HepG2 (cell line): ENCODE measurements around the gene MTA1. TPM values are rescaled to one million over a fixed set of nuclear protein-coding genes. Genes with fewer than 3 reads are reported as not detected.

Experiments
- AHR ChIP-seq: IDR thresholded peaks from 2 replicates; pipeline ENCODE4 v1.6.1; 2018; ENCODE audit warnings: missing genetic modification reagents, missing compliant biosample characterization
- BORCS8-MEF2B ChIP-seq: sonication (generic); formaldehyde crosslinking; IDR thresholded peaks from 2 replicates; pipeline ENCODE4 v1.8.0; 2022; ENCODE audit warnings: mild to moderate bottlenecking, missing genetic modification reagents
- DPF2 ChIP-seq: sonication (generic); formaldehyde crosslinking; IDR thresholded peaks from 2 replicates; pipeline ENCODE4 v1.4.0; 2020; ENCODE audit warnings: mild to moderate bottlenecking, low read depth, missing genetic modification reagents, borderline replicate concordance
- E2F5 ChIP-seq: sonication (generic); formaldehyde crosslinking; conservative IDR thresholded peaks from 2 replicates; pipeline ENCODE4 v1.4.0; 2020; ENCODE audit warnings: missing genetic modification reagents
- HIC2 ChIP-seq: sonication (generic); formaldehyde crosslinking; IDR thresholded peaks from 2 replicates; pipeline ENCODE4 v1.9.0; 2022; ENCODE audit warnings: low read depth, missing genetic modification reagents
- KAT2B ChIP-seq: fragments of 150-350 bp; IDR thresholded peaks from 2 replicates; pipeline ENCODE4 v1.6.1; 2014; ENCODE audit warnings: low read depth, low read length, borderline replicate concordance
- LRRFIP1 ChIP-seq: sonication (generic); formaldehyde crosslinking; conservative IDR thresholded peaks from 2 replicates; pipeline ENCODE4 v1.4.0; 2020; ENCODE audit warnings: missing genetic modification reagents
- MED8 ChIP-seq: sonication (generic); formaldehyde crosslinking; IDR thresholded peaks from 2 replicates; pipeline ENCODE4 v1.8.1; 2023; ENCODE audit warnings: mild to moderate bottlenecking, missing genetic modification reagents; ENCODE audit not compliant: insufficient replicate concordance
- SNAPC4 ChIP-seq: sonication (generic); formaldehyde crosslinking; IDR thresholded peaks from 2 replicates; pipeline ENCODE4 v1.4.0; 2020; ENCODE audit warnings: mild to moderate bottlenecking, missing genetic modification reagents
- ZBTB43 ChIP-seq: sonication (generic); formaldehyde crosslinking; conservative IDR thresholded peaks from 2 replicates; pipeline ENCODE4 v1.4.0; 2020; ENCODE audit warnings: missing genetic modification reagents
- ZNF281 ChIP-seq: sonication (generic); formaldehyde crosslinking; IDR thresholded peaks from 2 replicates; pipeline ENCODE4 v1.4.0; 2020; ENCODE audit warnings: missing genetic modification reagents, borderline replicate concordance
- ZNF569 ChIP-seq: sonication (generic); formaldehyde crosslinking; IDR thresholded peaks from 2 replicates; pipeline ENCODE4 v1.5.0; 2020; ENCODE audit warnings: mild to moderate bottlenecking, missing genetic modification reagents, moderate library complexity, borderline replicate concordance
- polyA plus RNA-seq, 8 experiments: library from polyadenylated mRNA; depleted of rRNA in 3 of 8; stranded (reverse) in 7 of 8; unstranded in 1 of 8; fragments of >200 nt; fragmentation: Illumina TruSeq in 4 of 8; extraction: Trizol in 4 of 8; gene quantifications; 2 replicates each; pipeline versions ENCODE4 v1.2.1 to v1.2.3, GENCODE V29; 2011 to 2016; ENCODE audit warnings: low read depth in 4 of 8, missing spikeins in 1 of 8, mixed read lengths in 1 of 8; ENCODE audit not compliant: insufficient read depth in 1 of 8
- total RNA-seq, 5 experiments: library from RNA; depleted of rRNA; stranded (reverse); fragments of >200 nt; fragmentation: Illumina TruSeq; extraction: Trizol; gene quantifications; 2 replicates each; pipeline ENCODE4 v1.2.3, GENCODE V29; 2016; ENCODE audit warnings: low read depth in 1 of 5

The MTA1 gene
- total and polyA plus RNA-seq, 2 of the 13 experiments (the other 11 are each of a cell fraction or from before 2014, with no cell fraction given): 35.2 to 85.8 TPM

- no peak for TF ChIP-seq KAT2B
- no peak for TF ChIP-seq LRRFIP1 (CRISPR knock-in tag)
- peak; percentile 61 for TF ChIP-seq BORCS8-MEF2B (CRISPR knock-in tag)
- TF ChIP-seq ZNF281 (CRISPR knock-in tag): peak; percentile 88
- TF ChIP-seq AHR: no peak
- peak; percentile 62 for TF ChIP-seq HIC2 (CRISPR knock-in tag)
- TF ChIP-seq ZNF569: no peak
- no peak; the same call in 1 of the 2 replicates for TF ChIP-seq E2F5 (CRISPR knock-in tag)
- TF ChIP-seq ZBTB43 (CRISPR knock-in tag): 0 out of 2 replicates have a peak, but pooled peaks have one; percentile 44
- TF ChIP-seq DPF2 (CRISPR knock-in tag): peak; percentile 32; the same call in 1 of the 2 replicates
- no peak for TF ChIP-seq SNAPC4 (CRISPR knock-in tag)
- TF ChIP-seq MED8 (CRISPR knock-in tag): peak; percentile 55
Measured at GRCh38 chr14:105476097-105476830, 56.6 kb downstream of the MTA1 start (continued).
